K562 (cell line): ENCODE data around the gene C11orf98. TPM values are rescaled to one million over a fixed set of nuclear protein-coding genes. Genes with fewer than 3 reads are reported as not detected.

Experiments
- ATF1 ChIP-seq, 2 experiments: fragments of 450-650 bp in 1 of 2; IDR thresholded peaks; 2 replicates each; pipeline ENCODE4 v1.6.1; 2016; ENCODE audit warnings: missing compliant biosample characterization in 1 of 2, missing genetic modification characterization in 1 of 2
- CREM ChIP-seq: IDR thresholded peaks from 2 replicates; pipeline ENCODE4 v1.6.1; 2014; ENCODE audit warnings: antibody characterized with exemption, low read depth
- MGA ChIP-seq: fragments of 450-650 bp; IDR thresholded peaks from 2 replicates; pipeline ENCODE4 v1.6.1; 2016; ENCODE audit warnings: mild to moderate bottlenecking, moderate library complexity
- PML ChIP-seq: IDR thresholded peaks from 2 replicates; pipeline ENCODE4 v1.6.1; 2012; ENCODE audit warnings: low read length, inconsistent platforms
- RBFOX2 ChIP-seq: fragments of 200-400 bp; formaldehyde crosslinking; IDR thresholded peaks from 2 replicates; pipeline ENCODE4 v1.6.1; 2017; ENCODE audit warnings: low read depth, mild to moderate bottlenecking, low read length, moderate library complexity
- SIX5 ChIP-seq, 2 experiments: IDR thresholded peaks; 2 replicates each; pipeline ENCODE4 v1.6.1; 2011; ENCODE audit warnings: low read length in 2 of 2, borderline replicate concordance in 1 of 2, low read depth in 1 of 2, mild to moderate bottlenecking in 1 of 2, moderate library complexity in 1 of 2; ENCODE audit not compliant: insufficient read depth in 1 of 2
- SMAD4 ChIP-seq: fragments of 250-450 bp; sonication (Bioruptor Pico); conservative IDR thresholded peaks from 2 replicates; pipeline ENCODE4 v1.8.0; 2021; ENCODE audit warnings: inconsistent platforms, mild to moderate bottlenecking, moderate library complexity
- TAF7 ChIP-seq: fragments of 450-650 bp; IDR thresholded peaks from 2 replicates; pipeline ENCODE4 v1.6.1; 2016; ENCODE audit warnings: missing genetic modification characterization, missing compliant biosample characterization
- TARDBP ChIP-seq: fragments of 450-650 bp; IDR thresholded peaks from 2 replicates; pipeline ENCODE4 v1.6.1; 2016
- TFE3 ChIP-seq: fragments of 450-650 bp; formaldehyde crosslinking; IDR thresholded peaks from 2 replicates; pipeline ENCODE4 v1.4.0; 2020; ENCODE audit warnings: mild to moderate bottlenecking, mixed read lengths
- ZNF12 ChIP-seq: sonication (generic); formaldehyde crosslinking; IDR thresholded peaks from 2 replicates; pipeline ENCODE4 v1.4.0; 2020; ENCODE audit warnings: mild to moderate bottlenecking, missing genetic modification reagents
- ZNF175 ChIP-seq: fragments of 200-800 bp; sonication (Bioruptor generic); IDR thresholded peaks from 2 replicates; pipeline ENCODE4 v1.6.1; 2016; ENCODE audit warnings: low read depth, mild to moderate bottlenecking, missing genetic modification characterization, missing compliant biosample characterization
- ZNF263 ChIP-seq: sonication (generic); formaldehyde crosslinking; IDR thresholded peaks from 2 replicates; pipeline ENCODE4 v1.8.0; 2022; ENCODE audit warnings: mild to moderate bottlenecking, missing genetic modification reagents, borderline replicate concordance
- polyA plus RNA-seq, 8 experiments: library from polyadenylated mRNA; depleted of rRNA in 4 of 8; stranded (reverse) in 5 of 8; unstranded in 3 of 8; fragments of >200 nt; fragmentation: Nextera tagmentation in 2 of 8; fragmentation: Illumina TruSeq in 1 of 8; extraction: Ambion mirVana in 2 of 8; extraction: Trizol in 1 of 8; gene quantifications; 2 replicates each; pipeline versions ENCODE4 v1.2.1 to v1.2.3, GENCODE V29; 2011 to 2014; ENCODE audit warnings: inconsistent platforms in 1 of 8, missing spikeins in 1 of 8
- total RNA-seq, 7 experiments: library from RNA; depleted of rRNA in 6 of 7; stranded (reverse); fragments of >200 nt in 6 of 7; fragmentation: Illumina TruSeq in 2 of 7; extraction: Trizol in 2 of 7; gene quantifications; 2 replicates each; pipeline versions ENCODE4 v1.2.1 to v1.2.3, GENCODE V29; 2011 to 2021; ENCODE audit warnings: low replicate concordance in 1 of 7

The C11orf98 gene
- total and polyA plus RNA-seq, 9 of the 15 experiments (the other 6 are each of a cell fraction or from before 2014, with no cell fraction given), result 103 to 352 (median 218) TPM

GRCh38 chr11:62678770-62679696 is 14.0 kb upstream of the C11orf98 start, which contains the start of gene UBXN1 (continued):
- peak; percentile 68 for TF ChIP-seq MGA
- peak; percentile 25; the same call in 1 of the 2 replicates for TF ChIP-seq ZNF263 (CRISPR knock-in tag)
- TF ChIP-seq TFE3, result peak; percentile 95
- TF ChIP-seq SIX5 (IDR thresholded peaks at IDR 0.05; ENCODE audit: borderline replicate concordance in 1 of 2, insufficient read depth in 1 of 2, low read depth in 1 of 2, low read length in 2 of 2), result peak in 1 of 2 experiments; percentile 17; a peak in 2 of 4 replicates
- TF ChIP-seq ZNF175 (CRISPR knock-in tag), result no peak; the same call in 1 of the 2 replicates
- TF ChIP-seq PML, result peak; percentile 54; the same call in 1 of the 2 replicates
- peak; percentile 92 for TF ChIP-seq RBFOX2
- TF ChIP-seq ZNF12 (CRISPR knock-in tag), result peak; percentile 64; the same call in 1 of the 2 replicates
- TF ChIP-seq ATF1 (CRISPR knock-in tag; IDR thresholded peaks at IDR 0.05), result no peak
- peak; percentile 73 for TF ChIP-seq ATF1 (tag; IDR thresholded peaks at IDR 0.05)
- peak; percentile 37; the same call in 1 of the 2 replicates for TF ChIP-seq TAF7 (tag)
- peak; percentile 75 for TF ChIP-seq SMAD4 (CRISPR knock-in tag)
- 0 out of 2 replicates have a peak, but pooled peaks have one; percentile 32 for TF ChIP-seq TARDBP
- peak; percentile 73 for TF ChIP-seq CREM
